Left lung (tissue), 10 donors: ENCODE data around the gene PAPPA2. TPM values are rescaled to one million over a fixed set of nuclear protein-coding genes. Genes with fewer than 3 reads are reported as not detected.

ENCODE experiments used
- ATAC-seq: fragments of 200-7000 bp; cut with Tn5 transposase; one replicate; pipeline ENCODE4 v1.9.1; 2020; ENCODE audit warnings: moderate library complexity
- DNase-seq, 4 donors: peaks; one replicate each; pipeline ENCODE4 v3.0.0-alpha.2; 2013 to 2020
- H3K27ac ChIP-seq, 2 donors: fragments of 200-600 bp; sonication (generic) in 1 of 2; one replicate each; pipeline versions ENCODE4 v1.5.0 to v1.8.0; 2020 to 2021
- H3K27me3 ChIP-seq, 2 donors: fragments of 200-600 bp; sonication (generic) in 1 of 2; one replicate each; pipeline versions ENCODE4 v1.5.0 to v1.8.0; 2020 to 2021
- H3K36me3 ChIP-seq, 2 donors: fragments of 200-600 bp; sonication (generic) in 1 of 2; one replicate each; pipeline versions ENCODE4 v1.5.0 to v1.8.0; 2020 to 2021
- H3K4me1 ChIP-seq, 2 donors: fragments of 200-600 bp; one replicate each; pipeline ENCODE4 v1.8.0; 2021
- H3K4me3 ChIP-seq, 2 donors: fragments of 200-600 bp; sonication (generic) in 1 of 2; one replicate each; pipeline versions ENCODE4 v1.5.0 to v1.8.0; 2020 to 2021; ENCODE audit warnings: mild to moderate bottlenecking in 1 of 2
- H3K9me3 ChIP-seq, 2 donors: fragments of 200-600 bp; sonication (generic) in 1 of 2; one replicate each; pipeline versions ENCODE4 v1.5.0 to v1.8.0; 2020 to 2021
- CTCF ChIP-seq, 2 donors: fragments of 200-600 bp; sonication (generic) in 1 of 2; IDR thresholded peaks; one replicate each; pipeline versions ENCODE4 v1.5.0 to v1.8.0; 2021; ENCODE audit warnings: antibody characterized with exemption in 2 of 2
- intact Hi-C, 2 donors: fragments of 100-400 bp; cut with DNase I; formaldehyde crosslinking; loops; one replicate each; pipeline versions ENCODE4 v1.11.2 to v1.14.2; 2022
- polyA plus RNA-seq, 6 donors: library from polyadenylated mRNA; unstranded; fragments of 120-200 nt; gene quantifications; one replicate each; pipeline ENCODE4 v1.2.1, GENCODE V29; 2013; ENCODE audit not compliant: insufficient read length in 6 of 6
- total RNA-seq, 2 donors: library from RNA; stranded (reverse); fragmentation: NEBNext Ultra II Directional; extraction: Animal tissue kit (Norgen Biotek cat#: 25700); gene quantifications; one replicate each; pipeline ENCODE4 v1.2.1, GENCODE V29; 2021
- donor health status: DM: no; HTN: yes; CAD: no.
- donor health status: DM: no; HTN: no; CAD: no.

The PAPPA2 gene
- total and polyA plus RNA-seq, 8 donors, result 0.09 to 0.68 (median 0.27) TPM

GRCh38 chr1:176576670-176577069, 113.7 kb downstream of the PAPPA2 start:
- no peaks in the 10 kb centered on the region for H3K36me3 ChIP-seq
- no peak overlapping the region for H3K27ac ChIP-seq
- no peaks in the 10 kb centered on the region for H3K9me3 ChIP-seq
- intact Hi-C loops, result no loop called here
- H3K27me3 ChIP-seq, result no peaks in the 10 kb centered on the region
- H3K4me1 ChIP-seq, result no peaks in the 10 kb centered on the region
- H3K4me3 ChIP-seq, result no peak overlapping the region
- DNase-seq (no peak), ATAC-seq (no peak)
- no peak for TF ChIP-seq CTCF (IDR thresholded peaks at IDR 0.05)

- Histone ChIP-seq H3K27me3 (no peaks in the 10 kb centered on the region), H3K4me3 (no peak overlapping the region), H3K27ac (no peak overlapping the region), H3K9me3 (no peaks in the 10 kb centered on the region), H3K4me1 (no peaks in the 10 kb centered on the region), H3K36me3 (no peaks in the 10 kb centered on the region)
- ATAC-seq (no peak), DNase-seq (no peak)
- intact Hi-C loops, result no loop called here
- TF ChIP-seq CTCF (IDR thresholded peaks at IDR 0.05), result no peak
These were observed 114.7 kb downstream of the PAPPA2 start for GRCh38 chr1:176577646-176578197.

GRCh38 chr1:176579087-176579486, 116.1 kb downstream of the PAPPA2 start:
- ATAC-seq, result no peak
- no peaks in the 10 kb centered on the region for H3K4me1 ChIP-seq
- H3K27me3 ChIP-seq, result no peaks in the 10 kb centered on the region
- TF ChIP-seq CTCF (IDR thresholded peaks at IDR 0.05), result no peak
- H3K9me3 ChIP-seq, result no peaks in the 10 kb centered on the region
- intact Hi-C loops, result no loop called here
- no peaks in the 10 kb centered on the region for H3K36me3 ChIP-seq
- no peak overlapping the region for H3K27ac ChIP-seq
- no peak overlapping the region for H3K4me3 ChIP-seq
- no peak for DNase-seq

DNA sequence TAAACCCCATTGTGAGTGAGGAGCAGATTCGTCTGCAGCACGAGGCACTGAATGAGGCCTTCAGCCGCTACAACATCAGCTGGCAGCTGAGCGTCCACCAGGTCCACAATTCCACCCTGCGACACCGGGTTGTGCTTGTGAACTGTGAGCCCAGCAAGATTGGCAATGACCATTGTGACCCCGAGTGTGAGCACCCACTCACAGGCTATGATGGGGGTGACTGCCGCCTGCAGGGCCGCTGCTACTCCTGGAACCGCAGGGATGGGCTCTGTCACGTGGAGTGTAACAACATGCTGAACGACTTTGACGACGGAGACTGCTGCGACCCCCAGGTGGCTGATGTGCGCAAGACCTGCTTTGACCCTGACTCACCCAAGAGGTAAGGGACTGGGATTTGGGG, 132.2 kb downstream of the PAPPA2 start:
- ATAC-seq (no peak), DNase-seq (peak in 1 of 4 donors; percentile 40)
- Histone ChIP-seq H3K4me1 (no peaks in the 10 kb centered on the region), H3K27me3 (no peaks in the 10 kb centered on the region), H3K27ac (no peak overlapping the region), H3K4me3 (no peak overlapping the region), H3K9me3 (peaks cover 0 to 2% of the 10 kb centered on the region in 2 donors), H3K36me3 (no peaks in the 10 kb centered on the region)
- intact Hi-C loops, result no loop called here
- no peak for TF ChIP-seq CTCF (IDR thresholded peaks at IDR 0.05)

- intact Hi-C loops, result no loop called here
- H3K9me3 ChIP-seq, result peaks cover 0 to 2% of the 10 kb centered on the region in 2 donors
- no peaks in the 10 kb centered on the region for H3K36me3 ChIP-seq
- ATAC-seq (no peak), DNase-seq (no peak)
- TF ChIP-seq CTCF (IDR thresholded peaks at IDR 0.05), result no peak
- H3K27me3 ChIP-seq, result no peaks in the 10 kb centered on the region
- no peak overlapping the region for H3K27ac ChIP-seq
- H3K4me3 ChIP-seq, result no peak overlapping the region
- no peaks in the 10 kb centered on the region for H3K4me1 ChIP-seq
These were observed 138.4 kb downstream of the PAPPA2 start for GRCh38 chr1:176601348-176601747.
